ENCODE data around the gene PTPRM. TPM values are rescaled to one million over a fixed set of nuclear protein-coding genes. Genes with fewer than 3 reads are reported as not detected.

PTPRM gene
- total RNA-seq, 1 experiment from 2014 or later = 1.6 TPM

DNA sequence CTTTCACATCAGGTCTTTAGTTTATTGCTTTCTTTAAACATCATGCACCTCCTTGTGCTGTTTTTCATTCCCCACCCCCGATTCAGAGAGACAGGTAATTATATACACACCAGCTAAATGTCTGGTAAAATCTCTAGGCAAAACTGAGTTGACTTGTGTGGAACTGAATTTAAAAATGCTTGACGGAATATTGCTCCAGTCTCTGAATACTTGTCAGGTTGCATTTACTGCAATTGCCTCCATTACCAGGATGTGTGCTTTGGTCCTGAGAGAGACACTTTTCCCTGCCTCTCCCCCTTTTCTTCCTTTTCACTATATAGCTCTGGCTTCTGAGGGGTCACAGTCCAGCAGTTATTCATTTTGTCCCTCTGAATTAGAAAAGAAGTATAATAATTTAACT lies 104.0 kb downstream of the PTPRM start:
- in situ Hi-C loops (cut with HindIII; ENCODE audit: low pct_unique_long_range_greater_than_20kb, low sequenced_read_pairs) = no loop called here
- ATAC-seq = no peak
- ChIA-PET POLR2A (no interaction called here), CTCF (no interaction called here)
- TF ChIP-seq POLR2AphosphoS5 (IDR thresholded peaks at IDR 0.05; ENCODE audit: low read depth, low read length) (no peak), CTCF (IDR thresholded peaks at IDR 0.05) (no peak), SIN3A (IDR thresholded peaks at IDR 0.05; ENCODE audit: borderline replicate concordance, insufficient read depth, low read depth, low read length) (no peak), TCF7L2 (IDR thresholded peaks at IDR 0.05; ENCODE audit: low read depth, low read length) (no peak), REST (IDR thresholded peaks at IDR 0.05; ENCODE audit: insufficient read depth in 1 of 2, low read depth in 2 of 2, low read length in 1 of 2) (no peak)
- Histone ChIP-seq H3K27me3 (ENCODE audit: control insufficient read depth, insufficient read depth, low read length) (no peaks in the 10 kb centered on the region), H3K9me3 (ENCODE audit: control insufficient read depth, insufficient read depth, low read depth, low read length) (no peaks in the 10 kb centered on the region), H3K36me3 (ENCODE audit: control insufficient read depth, insufficient read depth, low read length) (no peaks in the 10 kb centered on the region), H3K4me3 (ENCODE audit: low read depth in 2 of 2, low read length in 2 of 2) (no peak overlapping the region), H3K27ac (ENCODE audit: low read length) (no peak overlapping the region), H3K4me1 (ENCODE audit: control insufficient read depth, insufficient read depth, low read length) (no peaks in the 10 kb centered on the region)
- no peak for DNase-seq (ENCODE audit: low read depth, low spot score)
- intact Hi-C loops (cut with micrococcal nuclease; ENCODE audit: unreplicated experiment) = no loop called here
- no TSS peak for BruUV-seq (replicated peaks)

GRCh38 chr18:7676253-7676873 lies 109.2 kb downstream of the PTPRM start:
- in situ Hi-C loops (cut with HindIII; ENCODE audit: low pct_unique_long_range_greater_than_20kb, low sequenced_read_pairs) = no loop called here
- ChIA-PET CTCF (no interaction called here), POLR2A (no interaction called here)
- intact Hi-C loops (cut with micrococcal nuclease; ENCODE audit: unreplicated experiment) = no loop called here
- H3K27me3 ChIP-seq (ENCODE audit: control insufficient read depth, insufficient read depth, low read length) = no peaks in the 10 kb centered on the region
- no peaks in the 10 kb centered on the region for H3K36me3 ChIP-seq (ENCODE audit: control insufficient read depth, insufficient read depth, low read length)
- no TSS peak for BruUV-seq (replicated peaks)
- no peak overlapping the region for H3K27ac ChIP-seq (ENCODE audit: low read length)
- no peaks in the 10 kb centered on the region for H3K9me3 ChIP-seq (ENCODE audit: control insufficient read depth, insufficient read depth, low read depth, low read length)
- no peak overlapping the region for H3K4me3 ChIP-seq (ENCODE audit: low read depth in 2 of 2, low read length in 2 of 2)
- DNase-seq (ENCODE audit: low read depth, low spot score) (no peak), ATAC-seq (no peak)
- TF ChIP-seq REST (IDR thresholded peaks at IDR 0.05; ENCODE audit: insufficient read depth in 1 of 2, low read depth in 2 of 2, low read length in 1 of 2) (no peak), POLR2AphosphoS5 (IDR thresholded peaks at IDR 0.05; ENCODE audit: low read depth, low read length) (no peak), SIN3A (IDR thresholded peaks at IDR 0.05; ENCODE audit: borderline replicate concordance, insufficient read depth, low read depth, low read length) (no peak), CTCF (IDR thresholded peaks at IDR 0.05) (no peak), TCF7L2 (IDR thresholded peaks at IDR 0.05; ENCODE audit: low read depth, low read length) (no peak)
- no peaks in the 10 kb centered on the region for H3K4me1 ChIP-seq (ENCODE audit: control insufficient read depth, insufficient read depth, low read length)

All from Panc1 (cell line).